Esophagus muscularis mucosa (tissue), 3 donors: ENCODE results near the gene MLN.

Source experiments
- POLR2A ChIP-seq: fragments of 450-650 bp; IDR thresholded peaks from one replicate; pipeline ENCODE4 v1.6.1; 2017; ENCODE audit warnings: antibody characterized with exemption, moderate library complexity, mild to moderate bottlenecking, low read depth
- POLR2AphosphoS5 ChIP-seq, 2 donors: sonication (generic); formaldehyde crosslinking; IDR thresholded peaks; one replicate each; pipeline ENCODE4 v1.6.1; 2017; ENCODE audit warnings: antibody characterized with exemption in 2 of 2
- TF ChIP-seq, protein P1 (sequence below), 3 experiments: fragments of 200-600 bp in 2 of 3; fragments of 450-650 bp in 1 of 3; sonication (generic) in 2 of 3; IDR thresholded peaks; one replicate each; pipeline ENCODE4 v1.5.1; 2017 to 2019; ENCODE audit warnings: antibody characterized with exemption in 3 of 3, mild to moderate bottlenecking in 2 of 3, moderate library complexity in 1 of 3

DNA sequence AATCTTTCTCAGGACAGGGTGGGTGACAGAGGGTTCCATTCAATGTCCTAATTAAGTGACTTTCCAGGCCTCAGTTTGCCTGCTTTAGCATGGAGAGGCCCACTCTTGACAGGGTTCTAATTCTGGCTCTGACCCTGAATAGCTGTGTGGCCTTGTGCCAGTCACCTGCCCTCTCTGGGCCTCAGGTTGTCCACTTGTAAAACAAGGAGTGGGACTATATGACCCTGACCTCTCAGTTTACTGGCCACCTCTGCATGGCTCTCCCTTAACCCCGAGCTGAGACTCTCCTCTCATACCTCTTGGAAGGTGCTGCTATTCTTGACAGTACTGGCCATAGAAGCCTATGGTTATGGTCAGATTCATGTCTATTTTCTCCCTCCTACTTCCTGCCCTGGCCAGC is 44.1 kb upstream of the MLN start:
- TF ChIP-seq POLR2A (no peak), POLR2AphosphoS5 (IDR thresholded peaks at IDR 0.05) (no peak)
- TF ChIP-seq, protein P1, sequence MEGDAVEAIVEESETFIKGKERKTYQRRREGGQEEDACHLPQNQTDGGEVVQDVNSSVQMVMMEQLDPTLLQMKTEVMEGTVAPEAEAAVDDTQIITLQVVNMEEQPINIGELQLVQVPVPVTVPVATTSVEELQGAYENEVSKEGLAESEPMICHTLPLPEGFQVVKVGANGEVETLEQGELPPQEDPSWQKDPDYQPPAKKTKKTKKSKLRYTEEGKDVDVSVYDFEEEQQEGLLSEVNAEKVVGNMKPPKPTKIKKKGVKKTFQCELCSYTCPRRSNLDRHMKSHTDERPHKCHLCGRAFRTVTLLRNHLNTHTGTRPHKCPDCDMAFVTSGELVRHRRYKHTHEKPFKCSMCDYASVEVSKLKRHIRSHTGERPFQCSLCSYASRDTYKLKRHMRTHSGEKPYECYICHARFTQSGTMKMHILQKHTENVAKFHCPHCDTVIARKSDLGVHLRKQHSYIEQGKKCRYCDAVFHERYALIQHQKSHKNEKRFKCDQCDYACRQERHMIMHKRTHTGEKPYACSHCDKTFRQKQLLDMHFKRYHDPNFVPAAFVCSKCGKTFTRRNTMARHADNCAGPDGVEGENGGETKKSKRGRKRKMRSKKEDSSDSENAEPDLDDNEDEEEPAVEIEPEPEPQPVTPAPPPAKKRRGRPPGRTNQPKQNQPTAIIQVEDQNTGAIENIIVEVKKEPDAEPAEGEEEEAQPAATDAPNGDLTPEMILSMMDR (IDR thresholded peaks at IDR 0.05) = no peak
